DMS153 treated with DMSO at 0.1 percent for 48 hours (cell line): ENCODE data around the gene AFF4.
"Not testable (repeated sequence)": the region's sequence is repeated elsewhere in the genome, so short reads cannot be mapped to it uniquely, and the experiment has no call there.

Source experiments
- DNase-seq: peaks from one replicate; lab custom pipeline; 2025; ENCODE audit not compliant: unreplicated experiment; lab: John Stamatoyannopoulos, UW

Gene AFF4

DNA sequence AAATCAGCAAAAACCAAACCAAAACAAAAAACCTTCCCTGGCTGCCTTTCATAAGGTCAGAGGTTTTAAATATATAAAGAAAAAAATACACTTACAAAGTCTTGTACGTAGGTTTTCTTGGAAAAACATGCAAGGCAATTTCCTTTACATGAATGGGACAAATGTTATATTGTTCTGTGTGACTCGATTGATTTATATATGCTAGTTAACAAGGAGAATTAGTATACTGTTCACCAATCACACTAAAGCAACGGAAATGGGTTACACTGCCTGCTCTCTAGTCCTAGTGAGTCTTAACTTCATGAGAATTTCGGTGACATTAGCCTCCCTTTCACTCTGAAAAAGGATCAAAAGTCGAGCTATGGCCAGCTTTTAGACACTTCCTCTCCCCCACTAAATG, 102.7 kb downstream of the AFF4 start:
- DNase-seq, result no peak

DNA sequence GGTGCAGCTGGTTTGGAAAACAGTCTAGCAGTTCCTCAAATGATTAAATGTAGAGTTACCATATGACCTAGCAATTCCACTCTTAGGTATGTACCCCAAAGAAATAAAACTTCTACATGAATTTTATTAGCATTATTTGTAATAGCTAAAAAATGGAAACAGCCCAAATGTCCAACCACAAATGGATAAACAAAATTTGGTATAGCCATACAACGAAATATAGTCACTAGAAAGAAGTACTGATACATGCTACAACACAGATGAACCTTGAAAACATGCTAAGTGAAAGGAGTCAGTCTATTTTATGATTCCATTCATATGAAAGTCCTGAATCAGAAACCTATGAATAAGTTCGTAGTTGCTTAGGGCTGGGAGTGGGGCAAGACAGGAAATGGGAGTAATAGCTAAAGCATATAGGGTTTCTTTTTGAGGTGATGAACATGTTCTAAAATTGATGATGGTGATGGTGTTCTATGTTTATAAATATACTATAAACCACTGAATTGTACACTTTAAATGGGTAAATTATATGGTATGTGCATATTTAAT, 103.5 kb downstream of the AFF4 start:
- DNase-seq, result no peak

DNA sequence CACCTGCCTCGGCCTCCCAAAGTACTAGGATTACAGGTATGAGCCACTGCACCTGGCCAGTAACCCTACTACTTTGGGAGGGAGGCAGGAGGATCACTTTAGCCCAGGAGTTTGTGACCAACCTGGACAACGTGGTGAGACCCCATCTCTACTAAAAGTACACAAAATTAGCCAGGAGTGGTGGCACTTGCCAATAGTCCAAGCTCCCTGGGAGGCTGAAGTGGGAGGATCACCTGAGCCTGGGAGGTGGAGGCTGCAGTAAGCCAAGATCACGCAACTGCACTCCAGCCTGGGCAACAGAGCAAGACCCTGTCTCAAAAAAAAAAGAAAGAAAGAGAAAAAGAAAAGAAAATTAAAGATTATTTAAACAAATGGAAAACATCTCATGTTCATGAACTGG, 107.4 kb downstream of the AFF4 start:
- DNase-seq, result no peak

GRCh38 chr5:132854992-132855391, 108.4 kb downstream of the AFF4 start:
- DNase-seq, result not testable (repeated sequence)

- DNase-seq, result no peak
Observed at GRCh38 chr5:132854301-132854700, 109.1 kb downstream of the AFF4 start.

DNA sequence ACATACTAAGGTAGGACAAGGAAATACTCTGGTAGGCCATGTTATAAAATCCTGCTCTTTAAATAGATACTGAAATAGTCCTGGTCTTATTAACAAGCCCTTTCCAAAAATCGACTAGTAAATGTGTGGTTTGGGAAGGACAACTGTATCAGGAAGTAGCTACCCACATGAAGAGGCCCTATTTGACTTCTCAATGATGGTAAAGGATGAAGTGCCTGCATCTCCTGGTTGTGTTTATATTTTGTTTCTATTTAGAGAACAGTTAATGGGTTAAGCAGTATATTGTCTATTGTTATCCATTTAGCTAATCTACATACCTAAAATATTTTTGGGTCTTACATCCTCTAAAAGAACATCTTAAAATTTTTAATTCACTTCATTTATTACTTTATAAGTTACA, 109.6 kb downstream of the AFF4 start:
- no peak for DNase-seq

GRCh38 chr5:132853323-132853722, 110.1 kb downstream of the AFF4 start:
- DNase-seq, result no peak

DNA sequence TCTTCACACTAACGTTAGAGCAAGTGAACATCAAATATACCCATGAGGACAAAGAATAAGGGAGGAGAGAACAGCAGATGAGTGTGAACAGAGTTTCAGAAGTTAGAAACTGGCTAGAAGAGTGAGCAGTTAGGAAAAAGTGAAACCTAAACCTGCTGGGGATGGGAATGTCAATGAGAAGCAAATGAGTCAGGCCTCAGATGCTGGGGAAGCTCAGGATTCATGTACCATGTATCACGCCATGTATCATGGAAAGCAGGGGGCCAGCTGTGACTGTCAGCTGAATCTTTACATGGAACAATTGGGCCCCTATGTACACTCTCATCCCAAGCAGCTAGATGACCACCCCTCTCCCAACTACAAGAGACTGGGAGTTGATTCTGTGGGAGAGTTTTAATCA, 113.4 kb downstream of the AFF4 start:
- no peak for DNase-seq

DNA sequence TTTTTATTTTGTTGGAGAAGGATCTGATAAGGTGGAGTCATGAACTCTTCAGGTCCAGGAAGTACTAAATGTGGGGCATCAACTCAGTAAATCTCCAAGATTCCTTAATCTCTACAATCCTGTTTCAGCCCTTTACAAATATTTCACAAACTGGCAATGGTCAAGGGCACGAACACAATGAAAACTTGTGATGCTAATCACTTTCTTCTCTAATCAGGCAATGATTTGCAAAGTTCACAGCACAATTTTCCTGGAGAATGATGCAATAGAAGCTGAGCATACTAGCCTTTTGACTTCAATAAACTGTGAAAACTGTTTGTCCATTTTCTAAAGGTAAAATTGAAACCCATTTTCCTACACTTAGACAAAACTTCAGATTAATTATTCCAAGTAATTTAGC, 114.1 kb downstream of the AFF4 start:
- no peak for DNase-seq

GRCh38 chr5:132848270-132848669, 115.2 kb downstream of the AFF4 start:
- no peak for DNase-seq

GRCh38 chr5:132841305-132841704, 122.1 kb downstream of the AFF4 start:
- no peak for DNase-seq

GRCh38 chr5:132840896-132841295, 122.5 kb downstream of the AFF4 start:
- DNase-seq, result no peak

DNA sequence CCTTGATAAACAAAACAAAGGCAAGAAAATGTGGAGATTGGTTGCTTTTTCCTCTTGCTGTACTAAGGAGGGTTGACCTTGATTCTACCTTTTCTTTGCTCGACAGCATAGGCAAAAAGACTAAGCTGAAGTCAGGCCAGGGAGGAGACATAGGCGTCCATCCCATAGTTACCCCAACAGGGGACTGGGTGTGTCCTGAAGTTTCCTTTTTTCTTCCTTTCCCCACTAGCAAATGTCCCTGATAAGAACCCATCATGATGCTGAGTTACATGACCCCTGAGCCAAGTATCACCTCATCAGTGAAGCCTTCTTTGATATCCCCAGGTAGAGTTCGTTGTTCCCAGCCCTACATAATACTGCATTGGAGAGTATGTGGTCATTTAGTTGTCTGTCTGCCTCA, 123.1 kb downstream of the AFF4 start:
- no peak for DNase-seq

DNA sequence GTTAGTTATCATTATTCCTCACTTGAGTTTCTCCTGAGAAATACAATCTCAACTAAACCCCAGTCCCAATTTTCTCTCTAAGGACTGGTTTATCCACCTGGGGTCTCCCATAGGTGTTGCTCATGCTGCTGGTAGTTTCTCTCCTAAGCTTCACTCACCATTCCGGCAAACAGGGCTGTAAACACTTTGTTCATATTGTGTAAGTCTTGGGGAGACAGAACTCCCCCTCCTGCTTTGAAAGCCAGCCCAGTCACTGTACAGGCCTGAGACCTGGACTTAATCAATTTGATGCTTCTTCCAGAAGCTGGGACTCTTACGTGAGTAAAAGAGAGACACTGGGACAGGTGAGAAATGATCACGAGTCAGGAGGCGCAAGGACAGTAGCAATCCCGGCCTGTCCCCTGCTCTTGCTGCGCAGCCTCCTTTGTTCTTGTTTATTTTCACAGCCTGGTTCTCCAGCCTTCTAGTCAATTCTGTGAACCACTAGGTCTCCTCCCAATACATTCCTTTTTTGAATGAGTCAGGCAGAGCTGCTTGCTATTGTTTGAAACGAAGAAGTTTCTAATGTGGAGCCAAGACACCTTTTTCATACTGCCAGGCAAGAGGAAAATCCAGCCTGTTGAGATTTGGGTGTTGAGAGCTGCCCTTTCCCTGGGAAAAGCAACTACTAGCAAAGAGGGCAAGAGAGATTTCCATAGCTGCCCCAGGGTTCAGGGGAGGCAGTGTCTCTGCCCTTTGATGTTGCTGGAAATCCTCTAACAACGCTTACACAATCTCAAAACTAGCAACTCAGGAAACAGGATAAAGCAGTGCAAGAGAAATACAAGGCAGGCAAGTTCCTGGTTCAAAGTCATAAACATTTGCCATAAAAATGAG, 123.8 kb downstream of the AFF4 start:
- DNase-seq, result no peak

DNA sequence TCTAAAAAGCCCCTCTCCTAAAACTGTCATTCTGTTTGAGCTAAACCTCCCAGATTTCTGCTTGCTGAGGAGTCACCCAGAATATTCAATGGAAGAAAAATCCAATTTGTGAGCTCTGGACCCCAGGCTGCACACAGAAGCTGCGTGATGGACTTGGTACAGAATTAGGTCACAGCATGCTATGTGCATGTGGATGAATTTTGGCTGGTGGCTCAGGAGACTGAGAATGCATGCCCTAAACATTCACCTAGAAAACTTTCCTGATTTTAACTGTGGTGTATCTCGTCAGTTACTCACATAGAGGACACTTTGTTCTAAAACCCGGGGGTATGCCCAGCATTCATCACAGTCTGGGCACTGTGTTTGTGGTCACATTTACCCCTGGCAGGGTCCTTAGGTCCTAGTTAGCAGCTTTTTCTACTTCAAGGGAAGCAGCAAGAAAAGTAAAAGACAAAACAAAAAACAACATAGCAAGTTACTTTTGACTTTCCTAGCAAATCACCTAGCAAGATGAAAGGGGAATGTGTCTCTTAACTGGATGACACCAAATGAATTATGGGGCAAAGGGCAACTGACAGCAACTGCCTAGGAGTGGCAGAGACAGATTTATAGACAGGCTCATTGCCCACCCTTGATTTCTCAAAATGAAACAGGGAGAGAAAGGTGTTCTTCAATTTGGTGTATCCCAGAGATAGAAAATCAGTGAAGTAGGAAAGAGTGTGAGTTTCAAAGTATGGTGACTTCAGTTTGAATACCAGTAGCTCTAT, 124.7 kb downstream of the AFF4 start:
- DNase-seq, result no peak

DNA sequence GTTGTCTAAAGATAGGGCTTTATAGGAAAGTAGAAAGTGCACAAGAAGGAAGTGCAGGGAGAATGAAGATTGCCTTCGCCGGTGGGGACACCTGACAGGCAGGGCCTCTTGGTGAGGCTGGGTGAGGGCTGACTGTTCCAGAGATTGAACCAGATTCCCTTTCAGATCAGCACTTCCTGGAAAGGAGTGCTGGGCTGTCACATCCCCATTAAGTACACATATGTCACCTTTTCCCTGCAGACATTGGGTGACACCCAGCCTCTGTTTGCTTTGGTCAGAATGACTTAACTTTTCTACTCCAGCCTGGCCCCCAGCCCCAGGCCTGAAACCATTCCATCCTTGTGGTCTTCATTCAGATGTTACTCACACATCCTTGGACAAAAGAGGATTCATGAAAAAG, 125.6 kb downstream of the AFF4 start:
- no peak for DNase-seq

DNA sequence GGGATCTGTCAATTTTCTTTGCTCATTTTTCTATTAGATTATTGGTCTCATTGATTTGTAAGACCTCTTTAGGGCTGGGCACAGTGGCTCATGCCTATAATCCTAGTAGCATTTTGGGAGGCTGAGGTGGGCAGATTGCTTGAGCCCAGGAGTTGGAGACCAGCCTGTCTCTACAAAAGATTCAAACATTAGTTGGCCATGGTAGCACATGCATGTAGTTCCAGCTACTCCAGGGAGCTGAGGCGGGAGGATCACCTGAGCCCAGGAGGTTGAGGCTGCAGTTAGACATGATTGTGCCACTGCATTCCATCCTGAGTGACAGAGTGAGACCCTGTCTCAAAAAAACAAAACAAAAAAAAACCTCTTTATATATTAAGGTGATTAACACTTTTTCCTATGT, 126.6 kb downstream of the AFF4 start:
- DNase-seq, result no peak

DNA sequence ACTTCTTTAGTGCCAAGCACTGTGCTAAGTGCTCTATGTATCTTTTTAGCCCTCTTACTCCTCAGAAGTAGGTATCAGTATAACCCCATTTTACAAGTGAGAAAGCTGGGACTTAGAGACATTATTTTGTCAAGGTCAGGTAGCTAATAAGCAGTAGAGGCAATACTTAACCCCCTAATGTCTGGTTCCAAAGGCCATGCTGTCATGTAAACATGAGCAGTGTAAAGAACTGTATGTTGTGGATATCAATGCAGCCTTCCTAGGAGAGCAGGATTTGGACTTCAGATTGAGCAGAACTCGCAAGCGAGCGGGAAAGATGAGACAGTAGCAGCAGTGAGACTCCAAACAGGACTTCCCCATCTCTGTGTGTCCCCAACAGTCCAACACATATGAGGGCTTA, 129.4 kb downstream of the AFF4 start:
- no peak for DNase-seq

- no peak for DNase-seq
Observed at GRCh38 chr5:132832612-132833011, 130.8 kb downstream of the AFF4 start.

- no peak for DNase-seq
Observed at GRCh38 chr5:132831095-132831860, 132.2 kb downstream of the AFF4 start.

DNA sequence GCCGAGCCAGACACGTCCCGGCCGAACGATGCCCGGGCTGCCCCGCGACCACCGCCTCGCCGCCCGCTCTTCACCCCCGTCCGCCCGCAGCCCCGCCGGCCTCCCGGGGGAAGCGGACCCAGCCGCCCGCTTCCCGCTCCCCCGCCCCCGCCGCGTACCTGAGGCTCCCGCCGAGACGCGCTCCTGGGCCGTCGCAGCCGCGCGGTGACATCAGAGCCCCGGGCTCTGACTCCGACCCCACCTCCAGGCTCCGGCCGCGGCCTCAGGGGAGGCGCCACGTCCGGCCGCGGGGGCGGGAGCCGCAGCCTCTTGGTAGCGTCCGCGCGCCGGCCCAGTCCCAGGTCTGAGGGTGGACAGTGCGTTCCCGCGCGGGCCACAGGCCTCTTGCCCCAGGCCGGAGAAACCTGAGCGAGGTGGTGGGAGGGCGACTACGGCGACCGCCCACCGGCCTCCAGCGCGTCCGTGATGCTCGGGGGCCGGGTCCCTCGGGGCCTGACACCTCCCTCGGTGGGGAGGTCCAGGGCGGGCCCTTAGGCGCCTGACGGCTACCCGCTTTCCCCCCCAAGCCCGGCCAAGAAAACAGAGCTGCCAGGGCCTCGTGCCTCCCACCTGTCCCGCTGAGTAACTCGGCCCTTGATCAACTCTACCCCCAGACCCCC, 132.9 kb downstream of the AFF4 start, which contains the start of gene SHROOM1:
Gene SHROOM1, minus strand, starts transcription at position 212 of the 659 bp plus-strand sequence. CDS start 4,507 bp downstream, outside the sequence.
- DNase-seq, result no peak
